HG02943 (cell line): ENCODE data around the gene PRKX.
"Not testable (repeated sequence)": the region's sequence is repeated elsewhere in the genome, so short reads cannot be mapped to it uniquely, and the experiment has no call there.

Experiments
- ATAC-seq: cut with Tn5 transposase; IDR thresholded peaks from one replicate; pipeline ENCODE4 v1.9.1; 2021; ENCODE audit warnings: mild to moderate bottlenecking, low read depth, moderate library complexity; ENCODE audit not compliant: unreplicated experiment

The PRKX gene

DNA sequence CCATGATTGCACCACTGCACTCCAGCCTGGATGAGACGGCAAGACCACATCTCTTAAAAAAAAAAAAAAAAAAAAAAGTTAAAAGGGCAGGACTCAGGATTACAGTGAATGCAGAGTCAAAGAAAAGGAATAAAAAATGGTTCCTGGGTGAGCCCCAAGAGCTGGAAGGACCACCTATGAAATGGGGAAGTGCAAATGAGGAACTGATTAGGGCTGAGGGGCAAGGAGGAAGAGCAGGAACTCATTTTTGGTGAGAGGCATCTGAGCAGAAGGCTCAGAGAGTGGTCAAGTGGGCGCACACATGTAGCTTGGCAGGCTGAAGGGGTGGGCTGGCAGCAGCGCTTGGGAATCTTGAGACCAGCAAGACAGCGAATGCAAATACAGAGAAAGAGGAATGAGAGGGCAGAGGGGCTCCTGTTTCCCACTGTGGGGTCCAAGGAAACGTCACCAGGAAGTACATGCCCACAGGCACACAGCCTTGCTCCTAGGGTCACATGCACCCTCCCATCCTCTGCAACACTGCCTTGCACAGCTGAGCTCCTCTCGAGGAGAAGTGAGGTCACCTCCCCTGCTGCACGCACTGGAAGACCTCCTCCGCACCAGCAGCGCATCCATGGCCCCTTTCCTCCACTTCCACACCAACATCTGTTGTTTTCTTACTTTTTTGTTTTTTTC lies 49.7 kb downstream of the PRKX start:
- peak; percentile 69 for ATAC-seq

DNA sequence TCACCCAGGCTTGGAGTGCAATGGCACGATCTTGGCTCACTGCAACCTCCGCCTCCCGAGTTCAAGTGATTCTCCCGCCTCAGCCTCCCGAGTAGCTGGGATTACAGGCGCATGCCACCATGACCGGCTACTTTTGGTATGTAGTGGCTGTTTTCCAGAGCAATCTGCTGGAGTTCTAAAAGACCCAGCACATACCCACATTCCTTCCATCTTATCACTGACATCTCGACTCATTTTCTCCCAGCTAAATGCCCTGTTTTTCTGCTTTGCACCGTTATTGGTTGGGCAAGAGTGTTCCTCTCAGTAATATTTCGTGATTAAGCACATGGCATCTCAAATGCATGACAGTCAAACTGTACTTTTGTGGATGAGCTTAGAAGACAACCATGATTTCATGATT lies 53.7 kb downstream of the PRKX start:
- ATAC-seq: no peak

DNA sequence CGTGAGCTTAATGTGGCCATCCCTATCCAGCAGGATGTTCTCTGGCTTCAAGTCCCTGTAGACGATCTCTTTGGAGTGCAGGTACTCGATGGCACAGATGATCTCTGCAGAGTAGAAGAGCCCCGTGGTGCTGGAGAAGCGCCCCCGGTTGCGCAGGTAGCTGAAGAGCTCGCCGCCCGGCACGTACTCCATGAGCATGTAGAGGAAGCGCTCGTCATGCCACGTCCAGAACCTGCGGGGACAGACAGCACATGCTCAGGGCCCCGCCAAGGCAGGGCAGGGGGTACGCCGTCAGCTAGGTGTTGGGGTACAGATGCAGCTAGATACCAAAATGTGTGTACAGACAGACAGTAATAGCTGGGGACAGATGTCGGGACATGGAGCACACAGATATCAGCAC lies 58.3 kb downstream of the PRKX start:
- ATAC-seq: no peak

DNA sequence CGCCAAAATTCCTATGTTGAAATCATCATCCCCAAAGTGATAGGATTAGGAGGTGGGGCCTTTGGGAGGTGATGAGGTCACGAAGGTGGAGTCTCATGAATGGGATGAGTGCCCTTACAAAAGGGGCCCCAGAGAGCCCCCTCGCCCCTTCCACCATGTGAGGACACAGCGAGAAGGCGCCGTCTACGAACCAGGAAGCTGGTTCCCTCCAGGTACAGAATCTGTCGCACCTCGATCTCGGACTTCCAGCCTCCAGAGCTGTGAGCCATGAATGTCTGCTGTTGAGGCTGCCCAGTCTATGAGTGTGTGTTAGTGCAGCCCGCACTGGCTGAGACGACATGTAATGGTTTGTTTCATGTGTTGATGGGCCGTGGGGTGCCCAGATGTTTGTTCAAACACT lies 60.3 kb downstream of the PRKX start:
- no peak for ATAC-seq

DNA sequence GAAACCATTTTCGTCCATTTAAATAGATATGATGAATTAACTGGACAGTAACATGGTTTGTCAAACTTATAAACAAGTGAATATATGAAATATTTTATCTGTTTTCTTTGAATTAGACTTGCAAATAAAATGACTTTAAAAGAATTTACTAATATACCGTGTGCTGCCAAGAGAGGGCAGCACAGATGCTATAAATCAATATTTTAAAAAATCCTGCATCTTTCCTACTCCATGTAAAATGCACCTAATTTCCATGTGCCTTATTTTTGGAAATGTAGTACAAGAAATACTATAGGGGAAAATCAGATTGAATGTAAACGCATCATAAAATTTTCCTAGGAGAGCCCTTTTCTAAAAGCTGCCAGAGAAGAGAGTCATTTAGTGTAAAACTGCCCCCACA lies 62.2 kb downstream of the PRKX start:
- no peak for ATAC-seq

DNA sequence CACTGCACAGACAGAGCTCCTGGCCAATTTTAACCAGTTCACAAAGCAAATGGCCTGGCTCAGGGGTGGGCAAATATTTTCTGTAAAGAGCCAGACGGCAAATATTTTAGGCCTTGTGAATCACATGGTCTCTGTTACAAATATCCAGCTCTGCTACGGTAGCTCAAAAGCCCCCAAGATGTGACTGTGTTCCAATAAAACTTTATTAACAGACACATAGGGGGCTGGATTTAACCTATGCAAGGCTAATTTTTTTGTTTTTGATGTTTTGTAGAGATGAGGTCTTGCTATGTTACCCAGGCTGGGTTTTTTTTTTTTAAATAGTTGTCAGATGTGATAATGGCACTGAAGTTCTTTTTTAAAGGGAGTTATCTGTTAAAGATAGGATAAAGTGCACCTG lies 65.4 kb downstream of the PRKX start:
- ATAC-seq: no peak

DNA sequence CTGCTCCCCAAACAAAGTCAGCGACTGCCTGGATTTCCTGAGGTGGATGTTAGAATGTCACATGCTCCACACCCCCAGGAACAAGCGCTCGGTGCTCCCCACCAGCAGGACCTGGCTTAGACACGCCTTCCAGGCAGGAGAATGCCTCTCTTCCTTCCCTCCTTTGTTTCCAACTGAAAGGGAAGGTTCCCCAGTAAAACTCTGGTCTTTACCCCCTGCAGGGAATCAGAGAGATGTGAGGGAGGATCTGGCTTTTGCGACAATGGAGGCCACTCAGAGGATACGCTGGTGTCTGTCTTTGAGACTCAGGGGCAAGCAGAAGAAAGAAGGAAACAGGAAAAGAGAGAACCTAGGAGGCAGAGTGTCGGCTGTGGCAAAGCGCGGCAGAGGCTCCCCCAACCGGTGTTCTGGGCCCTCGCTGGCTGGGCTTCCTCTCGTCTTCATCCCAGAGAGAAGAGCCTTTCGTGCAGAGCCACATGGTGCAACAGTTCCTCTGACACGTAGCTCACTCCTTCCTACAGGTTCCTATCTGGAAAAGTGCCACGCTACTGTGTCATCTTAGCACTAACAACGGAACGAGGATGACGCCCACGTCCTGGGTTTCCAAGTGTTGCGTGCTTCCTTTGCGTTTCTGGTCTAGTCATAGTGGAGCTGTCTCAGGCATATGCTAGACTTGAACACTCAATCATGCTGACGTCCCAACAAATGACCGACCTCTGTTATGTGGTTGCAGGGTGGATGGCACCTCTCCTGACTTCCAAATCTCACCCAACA lies 73.4 kb downstream of the PRKX start:
- not testable (repeated sequence) for ATAC-seq

DNA sequence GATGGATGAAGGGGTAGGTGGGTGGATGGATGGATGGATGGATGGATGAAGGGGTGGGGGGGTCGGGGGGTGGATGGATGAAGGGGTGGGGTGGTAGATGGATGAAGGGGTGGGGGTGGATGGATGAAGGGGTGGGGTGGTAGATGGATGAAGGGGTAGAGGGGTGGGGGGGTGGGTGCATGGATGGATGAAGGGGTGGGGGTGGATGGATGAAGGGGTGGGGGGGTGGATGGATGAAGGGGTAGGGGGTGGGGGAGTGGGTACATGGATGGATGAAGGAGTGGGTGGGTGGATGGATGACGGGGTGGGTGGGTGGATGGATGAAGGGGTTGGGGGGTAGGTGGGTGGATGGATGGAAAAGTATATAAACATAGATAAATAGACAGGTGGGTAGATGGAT lies 74.2 kb downstream of the PRKX start:
- no peak for ATAC-seq

DNA sequence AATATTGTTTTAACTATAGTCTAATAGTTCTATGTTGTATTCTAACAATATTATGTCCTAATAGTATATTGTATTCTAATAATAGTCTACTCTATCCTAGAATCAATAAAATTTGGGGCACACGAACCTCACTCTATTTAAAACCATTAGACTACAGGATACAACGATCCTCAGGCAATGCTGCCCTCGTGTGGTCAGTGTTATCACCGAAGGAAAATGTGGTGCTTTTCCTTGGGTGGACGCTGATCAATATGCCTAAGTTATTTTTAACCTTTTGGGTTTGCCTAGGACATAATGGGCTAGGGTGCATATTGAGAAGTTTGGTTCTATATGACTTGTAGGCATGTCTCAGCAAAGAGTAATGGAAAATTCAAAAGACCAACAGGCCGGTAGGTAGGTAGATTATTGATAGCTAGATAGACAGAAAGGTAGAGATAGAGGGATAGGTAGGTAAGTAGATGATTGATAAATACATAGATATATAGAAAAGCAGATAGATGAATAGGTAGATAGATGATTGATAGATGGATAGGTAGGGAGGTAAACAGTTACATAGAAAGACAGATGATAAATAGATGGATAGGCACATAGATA lies 75.1 kb downstream of the PRKX start:
- peak; percentile 77 for ATAC-seq

DNA sequence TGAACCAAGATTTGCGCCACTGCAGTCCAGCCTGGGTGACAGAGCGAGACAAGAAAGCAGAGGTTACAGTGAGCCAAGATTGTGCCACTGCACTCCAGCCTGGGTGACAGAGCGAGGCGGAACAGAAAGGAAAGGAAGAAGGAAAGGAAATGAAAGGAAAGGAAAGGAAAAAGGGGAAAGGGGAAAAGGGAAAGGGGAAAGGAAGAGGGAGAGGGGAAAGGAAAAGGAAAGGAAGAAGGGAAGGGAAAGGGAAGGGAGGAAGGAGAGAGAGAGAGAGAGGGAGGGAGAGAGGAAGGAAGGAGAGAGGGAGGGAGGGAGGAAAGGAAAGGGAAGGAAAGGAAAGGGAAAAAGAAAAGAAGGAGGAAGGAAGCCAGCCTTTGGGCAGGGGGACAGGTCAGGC lies 76.6 kb downstream of the PRKX start:
- ATAC-seq: no peak

DNA sequence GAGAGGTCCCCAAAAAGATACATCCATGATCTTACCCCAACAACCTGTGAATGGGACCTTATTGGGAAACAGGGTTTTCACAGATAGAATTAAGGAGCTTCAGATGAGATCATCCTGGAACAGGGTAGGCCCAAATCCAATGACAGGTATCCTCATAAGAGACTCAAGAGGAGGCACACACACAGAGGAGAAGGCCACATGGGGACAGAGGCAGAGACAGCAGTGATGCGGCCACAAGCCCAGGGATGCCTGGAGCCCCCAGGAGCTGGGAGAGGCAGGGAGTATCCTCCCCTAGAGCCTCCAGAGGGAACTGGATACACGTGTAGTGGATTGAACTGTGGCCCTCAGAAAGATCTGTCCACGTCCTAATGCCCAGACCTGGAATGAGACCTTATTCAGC lies 82.3 kb downstream of the PRKX start:
- no peak for ATAC-seq

DNA sequence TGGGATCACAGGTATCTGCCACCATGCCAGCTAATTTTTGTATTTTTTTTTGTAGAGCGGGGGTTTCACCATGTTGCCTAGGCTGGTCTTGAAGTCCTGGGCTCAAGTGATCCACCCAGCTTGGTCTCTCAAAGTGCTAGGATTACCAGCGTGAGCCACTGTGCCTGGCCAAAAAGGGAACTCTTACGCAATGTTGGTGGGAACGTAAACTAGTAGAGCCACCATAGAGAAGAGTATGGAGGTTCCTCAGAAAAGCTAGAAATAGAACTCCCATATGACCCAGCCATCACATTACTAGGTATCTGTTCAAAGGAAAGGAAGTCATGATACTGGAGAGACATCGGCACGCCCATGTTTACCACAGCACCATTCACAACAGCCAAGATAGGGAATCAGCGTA lies 85.9 kb downstream of the PRKX start:
- no peak for ATAC-seq

DNA sequence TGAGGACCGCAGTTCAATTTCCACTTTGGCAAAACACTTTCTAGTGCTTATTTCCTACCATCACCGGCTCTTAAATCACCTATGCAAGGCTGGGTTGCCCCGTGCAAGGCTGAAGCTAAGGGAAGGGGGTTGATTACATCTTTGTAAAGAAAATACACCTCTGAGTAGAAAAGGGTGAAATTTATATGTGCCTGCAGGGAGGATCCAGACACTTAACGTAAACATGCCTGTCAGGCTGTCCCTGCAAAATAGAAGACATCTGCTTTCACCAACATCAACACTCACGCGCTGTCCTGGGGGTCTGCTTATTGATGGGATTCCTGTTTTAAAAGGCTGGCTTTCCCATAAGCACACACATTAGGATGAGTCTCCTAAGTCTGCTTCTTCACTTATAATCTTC lies 92.0 kb downstream of the PRKX start:
- no peak for ATAC-seq

DNA sequence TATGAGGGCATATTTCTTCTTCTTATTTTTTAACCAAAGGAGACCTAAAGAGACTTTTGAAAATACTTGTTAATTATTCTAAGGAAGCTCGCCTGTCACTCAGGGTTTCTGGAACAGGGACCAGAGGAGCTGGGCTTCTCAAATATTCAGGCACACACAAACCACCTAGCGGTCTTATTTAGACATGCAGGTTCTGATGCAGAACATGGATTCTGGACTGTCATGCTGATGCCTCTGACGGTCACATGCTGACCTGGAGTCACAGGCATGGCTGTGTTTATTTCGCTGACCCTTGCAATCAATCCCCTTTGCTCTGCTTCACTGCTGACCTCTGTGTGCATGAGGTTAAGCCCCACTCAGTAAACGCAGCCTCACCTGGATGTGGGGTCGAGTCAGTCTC lies 101.7 kb downstream of the PRKX start:
- ATAC-seq: not testable (repeated sequence)

DNA sequence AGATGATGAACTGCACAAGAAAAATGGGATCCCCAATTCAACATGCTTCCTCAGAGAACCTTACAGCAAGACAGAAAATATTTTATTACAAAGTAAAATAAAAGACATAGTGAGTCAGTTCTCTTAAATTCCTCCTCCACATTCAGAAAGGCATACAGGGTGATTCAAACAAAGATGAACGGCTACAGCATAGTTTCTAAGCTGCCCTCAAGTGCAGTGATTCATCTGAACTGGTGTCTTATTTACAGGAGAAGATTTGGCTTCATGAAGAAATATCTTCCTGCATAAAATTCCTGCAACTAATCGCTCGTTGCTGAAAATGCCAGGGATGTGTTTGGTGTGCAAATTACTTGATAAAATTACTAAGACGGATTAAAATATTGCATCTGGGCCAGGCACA lies 103.6 kb downstream of the PRKX start:
- ATAC-seq: no peak

DNA sequence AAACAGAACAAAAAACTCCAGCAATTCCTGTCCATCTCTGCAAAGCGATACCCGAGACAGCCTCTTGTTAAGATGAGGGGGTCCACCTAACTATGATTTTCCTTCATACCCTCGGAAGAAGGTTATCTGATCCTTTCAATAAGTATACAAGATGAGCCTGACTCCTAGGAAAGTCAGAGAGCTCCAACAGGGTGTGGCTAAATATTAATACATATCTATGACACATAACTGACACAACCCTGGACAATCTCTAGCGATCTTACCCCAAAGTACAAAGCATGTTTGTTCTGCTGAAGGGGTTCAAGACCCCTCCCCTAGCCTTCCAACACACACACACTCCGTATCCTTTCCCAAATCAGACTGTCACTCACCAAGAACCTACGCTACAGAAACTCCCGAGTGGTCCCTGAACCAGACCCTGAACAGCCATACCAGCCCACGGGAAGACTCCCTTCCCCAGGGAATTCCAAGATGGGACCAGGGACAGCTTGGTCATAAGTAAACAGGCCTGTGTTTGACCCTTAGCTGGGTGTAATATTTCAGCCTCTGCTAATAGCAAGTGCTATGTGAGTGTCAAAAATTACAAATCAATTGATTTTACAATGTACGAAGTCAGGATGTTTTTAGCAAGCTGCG lies 110.3 kb downstream of the PRKX start:
- ATAC-seq: no peak

DNA sequence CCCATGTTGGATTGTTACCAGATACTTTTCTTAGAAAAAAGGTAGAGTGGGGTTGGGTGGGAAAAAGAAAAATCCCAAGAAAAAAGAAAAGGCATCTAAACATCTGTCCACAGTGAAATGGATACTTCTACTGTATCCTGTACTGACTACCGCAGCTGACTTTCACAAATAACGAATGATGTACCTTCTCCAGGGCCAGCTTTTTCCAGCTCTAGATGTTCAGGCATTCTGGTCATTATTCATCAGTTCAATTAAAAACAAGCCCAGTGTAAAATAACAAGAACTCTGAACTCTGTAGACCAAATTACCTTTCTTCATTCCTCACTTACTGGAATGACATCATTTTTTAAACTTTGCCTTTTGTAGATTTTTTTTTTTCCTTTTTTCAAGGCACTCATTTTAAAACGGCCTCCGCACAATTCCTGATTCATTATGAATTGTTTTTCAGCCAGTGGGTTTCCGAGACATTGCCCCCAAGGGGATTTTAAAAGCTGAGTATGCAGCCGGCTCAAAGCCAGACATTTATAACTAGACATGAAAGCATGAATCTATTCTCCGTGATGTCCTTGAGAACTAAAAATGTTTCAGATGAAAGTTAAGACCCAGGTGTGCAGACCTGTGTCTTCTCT lies 113.5 kb downstream of the PRKX start:
- no peak for ATAC-seq

DNA sequence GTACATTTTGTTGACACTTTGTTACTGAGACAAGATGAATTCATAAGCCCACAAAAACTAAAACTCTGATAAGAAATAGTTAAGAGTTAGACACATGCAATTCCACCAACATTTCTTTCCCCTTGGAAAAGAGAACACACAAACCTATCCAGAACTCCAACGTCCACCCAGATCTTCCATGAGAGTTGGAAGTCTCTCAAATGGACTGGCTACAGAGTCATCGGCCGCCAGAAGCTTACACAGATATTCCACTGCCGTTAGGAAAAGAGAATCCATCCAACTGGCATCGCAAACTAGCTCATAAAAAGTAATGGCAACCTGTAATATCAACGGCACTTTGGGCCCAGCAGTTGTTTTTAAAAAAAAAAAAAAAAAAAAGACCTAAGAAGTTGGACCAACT lies 114.7 kb downstream of the PRKX start:
- ATAC-seq: no peak

DNA sequence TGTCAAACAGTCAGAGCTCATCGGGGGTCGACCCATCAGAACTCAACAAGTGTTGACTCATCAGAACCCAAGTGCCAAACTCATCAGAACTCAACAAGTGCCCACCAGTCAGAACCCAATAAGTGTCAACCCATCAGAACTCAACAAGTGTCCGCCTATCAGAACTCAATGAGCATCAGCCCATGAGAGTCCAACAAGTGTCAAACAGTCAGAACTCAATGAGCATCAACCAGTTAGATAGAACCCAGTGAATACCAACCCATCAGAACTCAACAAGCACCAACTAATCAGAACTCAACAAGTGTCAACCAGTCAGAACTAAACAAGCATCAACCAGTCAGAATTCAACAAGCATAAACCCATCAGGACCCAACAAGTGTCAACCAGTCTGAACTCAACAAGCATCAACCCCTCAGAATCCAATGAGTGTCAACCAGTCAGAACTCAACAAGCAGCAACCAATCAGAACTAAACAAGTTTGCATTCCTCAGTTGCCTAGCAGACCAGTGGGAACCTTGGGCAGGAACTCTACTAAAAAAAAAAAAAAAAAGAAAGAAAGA lies 115.3 kb downstream of the PRKX start:
- no peak for ATAC-seq

DNA sequence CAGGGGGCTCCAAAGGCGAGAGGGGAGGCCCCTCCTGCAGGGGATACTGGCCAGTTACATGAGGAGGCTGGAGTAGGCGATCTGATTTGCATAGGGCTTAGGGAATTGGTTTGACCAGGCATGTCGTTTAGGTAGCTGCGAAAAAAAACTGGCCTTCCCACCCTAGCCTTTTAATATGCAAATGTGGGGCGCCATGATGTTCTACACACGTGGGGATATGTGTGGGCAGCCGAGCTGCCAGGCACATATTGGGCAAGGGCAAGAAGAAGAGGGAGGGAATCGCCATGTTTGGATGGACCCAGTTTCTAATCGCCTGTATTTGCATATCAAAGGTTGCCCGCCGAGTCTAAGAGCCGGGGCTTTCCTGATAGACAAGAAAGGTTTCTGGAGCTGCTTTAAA lies 121.3 kb downstream of the PRKX start:
- no peak for ATAC-seq

DNA sequence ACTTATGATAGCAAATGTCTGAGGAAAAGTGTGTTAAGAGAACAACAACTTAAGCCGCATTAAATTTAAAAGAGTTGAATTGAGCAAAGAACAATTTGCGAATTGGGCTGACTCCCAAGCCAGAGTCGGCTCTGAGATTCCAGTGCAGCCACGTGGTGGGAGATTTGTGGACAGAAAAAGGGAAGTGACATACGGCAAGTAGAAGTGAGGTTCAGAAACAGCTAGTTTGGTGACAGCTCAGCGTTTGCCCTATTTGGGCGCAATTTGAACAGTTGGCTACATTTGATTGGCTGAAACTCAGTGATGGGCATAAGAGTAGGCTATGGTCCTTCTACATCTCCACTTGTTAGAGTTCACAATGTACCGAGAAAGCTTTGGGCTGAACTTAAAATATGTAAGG lies 124.0 kb downstream of the PRKX start:
- no peak for ATAC-seq
